ENCODE results near the gene DDX20. TPM values are rescaled to one million over a fixed set of nuclear protein-coding genes. Genes with fewer than 3 reads are reported as not detected.
"Not testable (repeated sequence)": the region's sequence is repeated elsewhere in the genome, so short reads cannot be mapped to it uniquely, and the experiment has no call there.

The DDX20 gene
- total RNA-seq, 1 donor from 2014 or later = 23.1 TPM

DNA sequence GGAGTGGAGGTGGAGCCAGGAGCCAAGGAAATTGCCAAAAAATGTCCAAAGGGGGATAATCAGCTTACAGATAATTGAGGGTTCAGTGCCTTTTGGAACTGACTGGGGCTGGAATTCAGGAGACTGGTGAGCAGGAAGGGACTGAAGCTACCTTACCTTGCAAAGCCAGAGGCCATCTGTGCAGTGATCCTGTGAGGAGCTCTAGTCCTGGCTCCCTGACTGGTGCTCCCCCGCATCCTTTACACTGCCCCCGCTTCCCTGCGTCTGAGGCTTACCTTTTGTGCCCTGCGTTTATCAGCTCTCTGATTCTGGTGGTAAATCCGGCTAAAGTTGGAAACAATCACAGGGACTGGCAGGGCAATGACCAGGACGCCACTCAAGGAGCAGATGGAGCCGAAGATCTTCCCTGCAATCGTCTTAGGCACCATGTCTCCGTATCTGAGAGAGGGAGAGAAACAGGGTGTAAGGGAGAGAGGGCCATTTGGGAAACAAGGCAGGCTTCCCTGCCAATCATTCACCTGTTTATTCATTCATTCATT lies 31.0 kb downstream of the DDX20 start:
- no peak for DNase-seq (ENCODE audit: extremely low read depth, low read depth, low spot score)

DNA sequence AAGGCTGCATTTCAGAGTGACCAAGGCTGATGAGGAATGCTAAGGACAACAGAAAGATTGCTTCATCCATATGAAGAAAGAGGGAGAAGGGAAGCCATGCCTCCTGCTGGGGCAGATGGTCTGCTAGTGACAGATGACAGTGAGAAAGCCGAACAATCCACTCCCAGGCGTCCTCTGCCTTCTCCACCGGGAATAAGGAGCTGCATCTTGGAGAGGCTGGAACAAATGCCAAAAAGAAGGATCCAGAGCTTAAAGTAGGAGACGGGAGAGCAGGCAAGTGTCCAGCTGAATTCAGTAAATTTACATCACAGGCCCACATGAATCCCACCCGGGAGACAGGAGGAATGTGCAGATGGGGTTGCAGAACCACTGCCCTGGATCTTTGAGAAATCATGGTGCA lies 33.4 kb downstream of the DDX20 start:
- DNase-seq (ENCODE audit: extremely low read depth, low read depth, low spot score) = no peak

DNA sequence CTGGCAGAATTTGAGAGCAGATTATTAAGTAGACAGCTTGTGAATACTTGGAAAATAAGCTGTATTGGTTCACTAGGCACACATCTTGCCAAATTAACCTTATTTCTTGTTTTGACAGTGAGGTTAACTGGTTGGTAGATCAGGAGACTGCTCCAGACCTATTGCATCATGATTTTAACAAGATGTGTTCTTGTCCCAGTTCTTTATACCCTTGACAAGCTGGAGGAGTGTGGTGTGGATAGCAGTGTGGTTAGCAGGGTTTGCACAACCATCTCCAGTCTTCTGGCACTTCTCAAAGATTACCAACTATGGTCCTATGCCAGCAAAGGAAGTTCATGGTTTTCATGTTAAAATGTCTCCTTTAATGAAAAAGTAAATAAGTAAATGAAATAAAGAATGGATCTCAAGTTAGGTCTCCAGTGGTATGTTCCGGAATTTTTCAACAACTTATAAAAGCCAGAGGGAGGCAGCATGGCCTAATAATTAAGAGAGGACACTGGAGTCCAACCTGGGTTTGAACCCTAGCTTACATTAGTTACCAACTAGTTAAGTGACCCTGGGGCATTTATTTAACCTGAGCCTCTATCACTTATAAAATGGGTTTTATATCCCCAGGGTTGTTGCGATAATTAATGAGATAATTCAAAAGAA lies 34.1 kb downstream of the DDX20 start:
- DNase-seq (ENCODE audit: extremely low read depth, low read depth, low spot score) = no peak

GRCh38 chr1:111791776-111792175 lies 36.1 kb downstream of the DDX20 start:
- no peak for DNase-seq (ENCODE audit: extremely low read depth, low read depth, low spot score)

GRCh38 chr1:111792249-111792648 lies 36.5 kb downstream of the DDX20 start:
- DNase-seq (ENCODE audit: extremely low read depth, low read depth, low spot score) = no peak

DNA sequence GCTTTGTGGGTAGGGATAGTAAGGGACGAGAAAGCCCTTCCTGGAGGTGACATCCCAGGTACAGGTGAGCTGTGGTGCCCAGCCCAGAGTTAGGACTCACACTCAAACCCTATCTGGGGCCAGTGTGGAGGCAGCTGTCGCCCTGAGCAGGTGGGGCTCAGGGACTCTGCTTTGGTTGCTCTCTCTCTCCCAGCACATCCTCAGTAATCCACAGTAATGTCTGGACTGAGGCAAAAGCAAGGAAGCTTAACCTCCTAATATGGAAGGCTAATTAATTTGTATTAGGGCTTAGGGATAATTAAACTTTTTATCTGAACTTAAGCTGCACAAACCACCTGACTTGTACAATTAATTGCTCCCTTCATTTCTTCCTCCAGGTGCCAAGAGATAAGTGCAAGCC lies 38.2 kb downstream of the DDX20 start:
- DNase-seq (ENCODE audit: extremely low read depth, low read depth, low spot score) = no peak

GRCh38 chr1:111795401-111795800 lies 39.7 kb downstream of the DDX20 start:
- no peak for DNase-seq (ENCODE audit: extremely low read depth, low read depth, low spot score)

GRCh38 chr1:111798580-111798979 lies 42.9 kb downstream of the DDX20 start:
- no peak for DNase-seq (ENCODE audit: extremely low read depth, low read depth, low spot score)

DNA sequence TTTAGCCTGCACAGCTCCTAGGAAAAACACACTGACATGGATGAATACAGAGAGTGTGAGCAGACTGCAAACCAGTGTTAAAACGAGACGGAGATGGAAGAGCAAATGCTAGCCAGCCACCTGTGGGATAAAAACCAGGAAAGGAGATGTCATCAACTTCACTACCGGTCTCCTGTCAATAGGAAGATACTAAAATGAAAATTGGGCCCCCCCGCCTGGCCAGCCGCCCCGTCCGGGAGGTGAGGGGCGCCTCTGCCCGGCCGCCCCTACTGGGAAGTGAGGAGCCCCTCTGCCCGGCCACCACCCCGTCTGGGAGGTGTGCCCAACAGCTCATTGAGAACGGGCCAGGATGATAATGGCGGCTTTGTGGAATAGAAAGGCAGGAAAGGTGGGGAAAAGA lies 44.0 kb downstream of the DDX20 start:
- not testable (repeated sequence) for DNase-seq (ENCODE audit: extremely low read depth, low read depth, low spot score)

GRCh38 chr1:111801071-111801850 lies 45.6 kb downstream of the DDX20 start:
- DNase-seq (ENCODE audit: extremely low read depth, low read depth, low spot score) = no peak

DNA sequence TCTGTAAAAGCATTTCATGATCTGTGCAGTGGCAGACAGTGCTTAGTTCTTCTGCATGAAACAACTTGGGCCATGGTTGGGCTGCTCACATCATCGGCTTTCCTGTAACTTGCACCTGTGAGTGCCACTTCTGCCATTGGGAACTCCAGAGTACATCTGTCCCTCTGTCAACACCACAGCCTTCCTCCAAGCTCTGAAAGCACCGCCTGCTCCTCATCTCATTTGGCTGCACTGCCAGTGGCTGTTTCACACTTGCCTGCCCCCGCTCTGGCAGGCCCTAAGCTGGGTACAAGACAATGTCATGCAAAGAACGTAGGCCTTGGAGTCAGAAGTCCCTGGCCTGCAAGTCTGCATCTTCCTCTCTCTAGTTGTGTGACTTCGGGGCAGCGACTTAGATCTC lies 46.4 kb downstream of the DDX20 start:
- DNase-seq (ENCODE audit: extremely low read depth, low read depth, low spot score) = no peak

DNA sequence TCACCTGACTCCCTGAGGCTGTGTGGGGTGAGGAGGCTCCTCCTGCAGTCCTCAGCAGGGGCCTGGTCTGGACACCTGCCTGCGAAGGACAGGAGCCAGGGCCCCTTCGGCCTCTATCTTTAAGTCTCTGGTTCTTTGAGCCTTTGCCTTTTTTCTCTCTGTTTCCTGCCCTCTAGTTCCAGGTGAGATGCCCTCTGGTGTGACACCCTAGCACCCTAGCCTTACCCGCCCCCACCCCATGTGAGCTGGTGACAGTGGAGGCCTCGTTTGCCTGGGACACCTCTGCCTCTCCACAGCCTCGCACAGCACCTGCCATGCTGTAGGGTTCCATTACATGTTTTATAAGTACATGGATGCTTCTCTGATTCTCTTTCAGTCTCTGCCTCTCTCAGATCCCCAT lies 47.3 kb downstream of the DDX20 start:
- no peak for DNase-seq (ENCODE audit: extremely low read depth, low read depth, low spot score)

DNA sequence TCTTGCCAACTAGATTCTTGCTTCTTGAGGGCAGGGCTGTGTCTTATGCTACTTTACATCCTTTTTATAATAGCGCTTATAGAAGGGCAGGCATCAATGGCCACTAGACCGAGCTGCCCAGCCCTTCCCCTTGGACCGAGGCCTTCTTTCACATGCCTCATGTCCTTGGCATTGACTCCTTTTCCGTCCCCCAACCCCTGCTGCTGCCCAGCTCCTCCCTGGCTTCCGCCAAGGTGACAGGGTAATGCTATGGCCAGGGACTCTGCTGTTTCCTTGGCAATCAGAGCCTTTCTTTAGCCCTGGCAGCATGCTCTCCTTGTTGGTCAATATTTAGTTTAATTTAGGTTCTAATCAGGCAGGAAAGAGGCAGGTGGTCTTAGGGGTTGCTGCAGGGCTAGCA lies 48.2 kb downstream of the DDX20 start:
- DNase-seq (ENCODE audit: extremely low read depth, low read depth, low spot score) = no peak

- DNase-seq (ENCODE audit: extremely low read depth, low read depth, low spot score) = no peak
Observed at GRCh38 chr1:111804776-111805175, 49.1 kb downstream of the DDX20 start.

- DNase-seq (ENCODE audit: extremely low read depth, low read depth, low spot score) = no peak
Observed at GRCh38 chr1:111805251-111805650, 49.5 kb downstream of the DDX20 start.

DNA sequence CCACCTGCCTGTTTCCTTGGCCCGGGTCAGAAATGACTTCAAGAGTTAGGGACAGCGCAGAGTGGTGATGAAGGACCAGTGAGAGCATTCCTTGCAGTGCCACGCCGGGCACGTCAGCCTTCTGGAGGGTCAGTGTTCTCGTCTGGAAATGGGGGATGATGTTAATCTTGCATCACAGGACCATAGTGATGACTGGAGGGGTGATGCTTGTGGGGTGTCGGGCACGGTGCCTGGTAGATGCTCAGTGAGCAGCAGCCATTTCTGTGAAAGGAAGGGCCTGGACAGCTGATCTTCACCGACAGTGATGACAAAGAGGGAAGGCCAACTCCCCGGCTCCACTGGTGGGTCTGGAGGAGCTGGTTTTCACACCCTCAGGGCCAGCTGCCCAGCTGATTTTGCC lies 56.2 kb downstream of the DDX20 start:
- DNase-seq (ENCODE audit: extremely low read depth, low read depth, low spot score) = no peak

- no peak for DNase-seq (ENCODE audit: extremely low read depth, low read depth, low spot score)
Observed at GRCh38 chr1:111812306-111812705, 56.6 kb downstream of the DDX20 start.

DNA sequence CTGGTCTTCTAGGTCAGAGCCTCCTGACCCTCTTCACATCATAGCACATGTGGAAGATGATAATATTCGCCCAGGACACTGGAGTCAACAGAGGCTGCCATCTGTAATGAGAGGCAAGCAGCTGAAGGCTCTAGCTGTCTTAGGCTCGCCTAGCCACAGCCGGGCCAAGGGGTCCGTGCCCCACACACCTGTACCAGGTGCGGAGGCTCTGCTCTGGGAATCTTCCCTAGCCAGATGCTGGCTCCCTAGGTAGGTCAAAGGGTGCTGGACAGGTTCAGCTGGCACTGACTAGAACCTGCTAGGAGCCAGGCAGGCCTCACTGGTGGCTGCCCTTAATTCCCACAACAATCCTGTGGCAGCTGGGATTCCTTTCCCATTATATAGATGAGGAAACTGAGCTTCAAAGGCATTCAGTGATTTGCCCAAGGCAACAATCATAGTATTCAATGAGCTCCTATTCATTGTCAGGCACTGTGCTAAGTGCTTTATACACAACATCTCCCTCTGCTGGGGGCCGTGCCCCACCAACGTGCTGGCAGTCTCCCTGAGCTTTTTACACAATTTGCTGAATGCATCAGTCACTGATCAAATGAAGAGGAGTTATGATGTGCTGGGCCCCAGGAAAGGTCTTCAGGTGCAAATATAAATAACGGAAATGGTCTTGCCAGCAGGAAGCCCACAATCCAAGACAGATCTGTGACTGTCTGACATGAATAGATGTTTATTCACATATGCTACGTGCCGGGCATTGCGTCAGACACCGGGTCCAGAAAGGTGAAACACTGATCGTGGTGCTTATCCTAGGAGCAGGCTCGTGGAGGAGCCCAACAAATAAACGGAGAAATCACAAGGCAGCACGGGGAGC lies 58.0 kb downstream of the DDX20 start:
- no peak for DNase-seq (ENCODE audit: extremely low read depth, low read depth, low spot score)

- no peak for DNase-seq (ENCODE audit: extremely low read depth, low read depth, low spot score)
Observed at GRCh38 chr1:111814305-111814628, 58.6 kb downstream of the DDX20 start.

DNA sequence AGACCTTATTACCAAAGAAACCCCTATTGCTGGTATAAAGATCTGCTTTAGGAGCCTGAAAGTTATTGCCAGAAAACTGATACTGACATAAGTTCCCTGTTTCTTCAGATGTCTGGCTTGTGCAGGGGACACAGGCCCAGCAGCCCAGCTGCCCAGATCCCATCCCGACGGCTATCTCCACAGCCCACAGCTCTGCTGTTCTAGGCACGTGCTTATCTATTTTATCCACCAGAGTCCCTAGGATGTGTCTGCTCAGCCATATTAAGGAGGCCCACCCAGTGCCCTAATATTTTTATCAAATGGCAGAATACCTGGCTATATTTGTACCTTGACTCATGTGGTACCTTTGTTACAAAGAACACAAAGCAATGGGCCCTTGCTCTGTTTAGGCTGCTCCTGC lies 58.9 kb downstream of the DDX20 start:
- no peak for DNase-seq (ENCODE audit: extremely low read depth, low read depth, low spot score)

All from glomerular endothelial cell (primary cell).